Measurements from ENCODE around the gene LTB.

Gene LTB

DNA sequence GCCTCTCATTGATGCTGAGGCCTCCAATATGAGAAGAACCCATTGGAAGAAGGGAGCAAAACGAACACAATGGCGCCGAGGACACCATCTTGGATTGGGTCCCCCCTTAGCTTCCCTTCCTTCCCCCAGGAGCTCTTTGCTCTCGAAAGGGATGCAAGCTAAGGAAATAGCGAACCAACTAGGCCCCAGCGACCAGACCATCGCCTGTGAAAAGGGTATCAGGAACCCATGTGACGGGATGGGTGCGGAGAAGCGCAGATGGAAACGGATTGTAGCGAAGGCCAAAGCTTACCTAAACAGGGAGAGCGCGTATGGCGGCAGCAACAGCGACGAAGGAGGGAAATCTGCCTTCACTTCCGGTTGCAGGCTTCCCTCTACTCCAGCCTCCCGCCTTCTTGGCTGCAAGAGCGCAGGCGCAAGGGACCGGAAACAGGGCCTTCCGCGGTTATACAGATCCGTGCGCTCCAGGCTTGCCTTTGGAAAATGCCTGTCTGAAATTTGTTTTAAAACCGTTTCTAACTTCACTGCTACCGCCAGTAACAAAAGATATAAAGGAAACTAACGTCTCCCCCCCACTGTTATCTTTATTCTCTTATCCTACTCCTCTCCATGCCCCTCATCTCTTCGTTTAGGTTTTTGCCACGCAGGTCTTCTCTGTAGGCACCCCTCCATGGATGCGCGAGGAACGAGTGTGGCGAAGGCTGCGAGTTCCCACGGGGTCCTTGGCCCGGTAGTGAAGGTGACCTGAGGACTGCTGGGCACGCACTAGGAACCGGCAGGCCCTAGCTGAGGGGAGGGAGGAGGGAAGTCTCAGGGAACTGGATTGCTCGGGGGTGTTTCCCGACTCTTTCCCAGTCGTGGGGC, 40.3 kb downstream of the LTB start, which contains the start of gene DDX39B (continued):
- TF ChIP-seq, protein P1, sequence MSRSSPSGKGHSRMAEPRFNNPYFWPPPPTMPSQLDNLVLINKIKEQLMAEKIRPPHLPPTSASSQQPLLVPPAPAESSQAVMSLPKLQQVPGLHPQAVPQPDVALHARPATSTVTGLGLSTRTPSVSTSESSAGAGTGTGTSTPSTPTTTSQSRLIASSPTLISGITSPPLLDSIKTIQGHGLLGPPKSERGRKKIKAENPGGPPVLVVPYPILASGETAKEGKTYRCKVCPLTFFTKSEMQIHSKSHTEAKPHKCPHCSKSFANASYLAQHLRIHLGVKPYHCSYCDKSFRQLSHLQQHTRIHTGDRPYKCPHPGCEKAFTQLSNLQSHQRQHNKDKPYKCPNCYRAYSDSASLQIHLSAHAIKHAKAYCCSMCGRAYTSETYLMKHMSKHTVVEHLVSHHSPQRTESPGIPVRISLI (tag by site-specific recombination; IDR thresholded peaks at IDR 0.05): no peak
- peak; percentile 97 for TF ChIP-seq ZXDB (tag by site-specific recombination; IDR thresholded peaks at IDR 0.05)
- TF ChIP-seq, protein P2, sequence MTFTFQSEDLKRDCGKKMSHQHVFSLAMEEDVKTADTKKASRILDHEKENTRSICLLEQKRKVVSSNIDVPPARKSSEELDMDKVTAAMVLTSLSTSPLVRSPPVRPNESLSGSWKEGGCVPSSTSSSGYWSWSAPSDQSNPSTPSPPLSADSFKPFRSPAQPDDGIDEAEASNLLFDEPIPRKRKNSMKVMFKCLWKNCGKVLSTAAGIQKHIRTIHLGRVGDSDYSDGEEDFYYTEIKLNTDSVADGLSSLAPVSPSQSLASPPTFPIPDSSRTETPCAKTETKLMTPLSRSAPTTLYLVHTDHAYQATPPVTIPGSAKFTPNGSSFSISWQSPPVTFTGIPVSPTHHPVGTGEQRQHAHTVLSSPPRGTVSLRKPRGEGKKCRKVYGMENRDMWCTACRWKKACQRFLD (tag by site-specific recombination; IDR thresholded peaks at IDR 0.05): no peak
- no peak for TF ChIP-seq HOXD13 (CRISPR knock-in tag; IDR thresholded peaks at IDR 0.05; ENCODE audit: borderline replicate concordance)
- TF ChIP-seq ZNF660 (tag by site-specific recombination; IDR thresholded peaks at IDR 0.05): peak; percentile 73
- peak; percentile 21; the same call in 1 of the 2 replicates for TF ChIP-seq REPIN1 (tag by site-specific recombination; IDR thresholded peaks at IDR 0.05; ENCODE audit: low read depth)
- TF ChIP-seq, protein P3, sequence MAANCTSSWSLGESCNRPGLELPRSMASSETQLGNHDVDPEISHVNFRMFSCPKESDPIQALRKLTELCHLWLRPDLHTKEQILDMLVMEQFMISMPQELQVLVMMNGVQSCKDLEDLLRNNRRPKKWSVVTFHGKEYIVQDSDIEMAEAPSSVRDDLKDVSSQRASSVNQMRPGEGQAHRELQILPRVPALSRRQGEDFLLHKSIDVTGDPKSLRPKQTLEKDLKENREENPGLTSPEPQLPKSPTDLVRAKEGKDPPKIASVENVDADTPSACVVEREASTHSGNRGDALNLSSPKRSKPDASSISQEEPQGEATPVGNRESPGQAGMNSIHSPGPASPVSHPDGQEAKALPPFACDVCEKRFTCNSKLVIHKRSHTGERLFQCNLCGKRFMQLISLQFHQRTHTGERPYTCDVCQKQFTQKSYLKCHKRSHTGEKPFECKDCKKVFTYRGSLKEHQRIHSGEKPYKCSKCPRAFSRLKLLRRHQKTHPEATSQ (tag by site-specific recombination; IDR thresholded peaks at IDR 0.05): 0 out of 2 replicates have a peak, but pooled peaks have one; percentile 46
- no peak for TF ChIP-seq KLF7 (tag by site-specific recombination; IDR thresholded peaks at IDR 0.05; ENCODE audit: borderline replicate concordance)
- TF ChIP-seq, protein P4, sequence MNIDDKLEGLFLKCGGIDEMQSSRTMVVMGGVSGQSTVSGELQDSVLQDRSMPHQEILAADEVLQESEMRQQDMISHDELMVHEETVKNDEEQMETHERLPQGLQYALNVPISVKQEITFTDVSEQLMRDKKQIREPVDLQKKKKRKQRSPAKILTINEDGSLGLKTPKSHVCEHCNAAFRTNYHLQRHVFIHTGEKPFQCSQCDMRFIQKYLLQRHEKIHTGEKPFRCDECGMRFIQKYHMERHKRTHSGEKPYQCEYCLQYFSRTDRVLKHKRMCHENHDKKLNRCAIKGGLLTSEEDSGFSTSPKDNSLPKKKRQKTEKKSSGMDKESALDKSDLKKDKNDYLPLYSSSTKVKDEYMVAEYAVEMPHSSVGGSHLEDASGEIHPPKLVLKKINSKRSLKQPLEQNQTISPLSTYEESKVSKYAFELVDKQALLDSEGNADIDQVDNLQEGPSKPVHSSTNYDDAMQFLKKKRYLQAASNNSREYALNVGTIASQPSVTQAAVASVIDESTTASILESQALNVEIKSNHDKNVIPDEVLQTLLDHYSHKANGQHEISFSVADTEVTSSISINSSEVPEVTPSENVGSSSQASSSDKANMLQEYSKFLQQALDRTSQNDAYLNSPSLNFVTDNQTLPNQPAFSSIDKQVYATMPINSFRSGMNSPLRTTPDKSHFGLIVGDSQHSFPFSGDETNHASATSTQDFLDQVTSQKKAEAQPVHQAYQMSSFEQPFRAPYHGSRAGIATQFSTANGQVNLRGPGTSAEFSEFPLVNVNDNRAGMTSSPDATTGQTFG (tag by site-specific recombination; IDR thresholded peaks at IDR 0.05; ENCODE audit: borderline replicate concordance): no peak
- no peak for TF ChIP-seq ZNF214 (tag by site-specific recombination; IDR thresholded peaks at IDR 0.05; ENCODE audit: borderline replicate concordance)
- no peak for TF ChIP-seq ZNF677 (tag by site-specific recombination; IDR thresholded peaks at IDR 0.05)
- TF ChIP-seq ZNF114 (tag by site-specific recombination; IDR thresholded peaks at IDR 0.05): no peak
- TF ChIP-seq ZNF416 (tag by site-specific recombination; IDR thresholded peaks at IDR 0.05): no peak
- TF ChIP-seq ZNF335 (tag by site-specific recombination; conservative IDR thresholded peaks at IDR 0.05): peak; percentile 100
- no peak for TF ChIP-seq ZNF626 (tag by site-specific recombination; IDR thresholded peaks at IDR 0.05)
- TF ChIP-seq, protein P5, sequence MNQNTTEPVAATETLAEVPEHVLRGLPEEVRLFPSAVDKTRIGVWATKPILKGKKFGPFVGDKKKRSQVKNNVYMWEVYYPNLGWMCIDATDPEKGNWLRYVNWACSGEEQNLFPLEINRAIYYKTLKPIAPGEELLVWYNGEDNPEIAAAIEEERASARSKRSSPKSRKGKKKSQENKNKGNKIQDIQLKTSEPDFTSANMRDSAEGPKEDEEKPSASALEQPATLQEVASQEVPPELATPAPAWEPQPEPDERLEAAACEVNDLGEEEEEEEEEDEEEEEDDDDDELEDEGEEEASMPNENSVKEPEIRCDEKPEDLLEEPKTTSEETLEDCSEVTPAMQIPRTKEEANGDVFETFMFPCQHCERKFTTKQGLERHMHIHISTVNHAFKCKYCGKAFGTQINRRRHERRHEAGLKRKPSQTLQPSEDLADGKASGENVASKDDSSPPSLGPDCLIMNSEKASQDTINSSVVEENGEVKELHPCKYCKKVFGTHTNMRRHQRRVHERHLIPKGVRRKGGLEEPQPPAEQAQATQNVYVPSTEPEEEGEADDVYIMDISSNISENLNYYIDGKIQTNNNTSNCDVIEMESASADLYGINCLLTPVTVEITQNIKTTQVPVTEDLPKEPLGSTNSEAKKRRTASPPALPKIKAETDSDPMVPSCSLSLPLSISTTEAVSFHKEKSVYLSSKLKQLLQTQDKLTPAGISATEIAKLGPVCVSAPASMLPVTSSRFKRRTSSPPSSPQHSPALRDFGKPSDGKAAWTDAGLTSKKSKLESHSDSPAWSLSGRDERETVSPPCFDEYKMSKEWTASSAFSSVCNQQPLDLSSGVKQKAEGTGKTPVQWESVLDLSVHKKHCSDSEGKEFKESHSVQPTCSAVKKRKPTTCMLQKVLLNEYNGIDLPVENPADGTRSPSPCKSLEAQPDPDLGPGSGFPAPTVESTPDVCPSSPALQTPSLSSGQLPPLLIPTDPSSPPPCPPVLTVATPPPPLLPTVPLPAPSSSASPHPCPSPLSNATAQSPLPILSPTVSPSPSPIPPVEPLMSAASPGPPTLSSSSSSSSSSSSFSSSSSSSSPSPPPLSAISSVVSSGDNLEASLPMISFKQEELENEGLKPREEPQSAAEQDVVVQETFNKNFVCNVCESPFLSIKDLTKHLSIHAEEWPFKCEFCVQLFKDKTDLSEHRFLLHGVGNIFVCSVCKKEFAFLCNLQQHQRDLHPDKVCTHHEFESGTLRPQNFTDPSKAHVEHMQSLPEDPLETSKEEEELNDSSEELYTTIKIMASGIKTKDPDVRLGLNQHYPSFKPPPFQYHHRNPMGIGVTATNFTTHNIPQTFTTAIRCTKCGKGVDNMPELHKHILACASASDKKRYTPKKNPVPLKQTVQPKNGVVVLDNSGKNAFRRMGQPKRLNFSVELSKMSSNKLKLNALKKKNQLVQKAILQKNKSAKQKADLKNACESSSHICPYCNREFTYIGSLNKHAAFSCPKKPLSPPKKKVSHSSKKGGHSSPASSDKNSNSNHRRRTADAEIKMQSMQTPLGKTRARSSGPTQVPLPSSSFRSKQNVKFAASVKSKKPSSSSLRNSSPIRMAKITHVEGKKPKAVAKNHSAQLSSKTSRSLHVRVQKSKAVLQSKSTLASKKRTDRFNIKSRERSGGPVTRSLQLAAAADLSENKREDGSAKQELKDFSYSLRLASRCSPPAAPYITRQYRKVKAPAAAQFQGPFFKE (tag by site-specific recombination; IDR thresholded peaks at IDR 0.05; ENCODE audit: borderline replicate concordance): no peak
- TF ChIP-seq, protein P6, sequence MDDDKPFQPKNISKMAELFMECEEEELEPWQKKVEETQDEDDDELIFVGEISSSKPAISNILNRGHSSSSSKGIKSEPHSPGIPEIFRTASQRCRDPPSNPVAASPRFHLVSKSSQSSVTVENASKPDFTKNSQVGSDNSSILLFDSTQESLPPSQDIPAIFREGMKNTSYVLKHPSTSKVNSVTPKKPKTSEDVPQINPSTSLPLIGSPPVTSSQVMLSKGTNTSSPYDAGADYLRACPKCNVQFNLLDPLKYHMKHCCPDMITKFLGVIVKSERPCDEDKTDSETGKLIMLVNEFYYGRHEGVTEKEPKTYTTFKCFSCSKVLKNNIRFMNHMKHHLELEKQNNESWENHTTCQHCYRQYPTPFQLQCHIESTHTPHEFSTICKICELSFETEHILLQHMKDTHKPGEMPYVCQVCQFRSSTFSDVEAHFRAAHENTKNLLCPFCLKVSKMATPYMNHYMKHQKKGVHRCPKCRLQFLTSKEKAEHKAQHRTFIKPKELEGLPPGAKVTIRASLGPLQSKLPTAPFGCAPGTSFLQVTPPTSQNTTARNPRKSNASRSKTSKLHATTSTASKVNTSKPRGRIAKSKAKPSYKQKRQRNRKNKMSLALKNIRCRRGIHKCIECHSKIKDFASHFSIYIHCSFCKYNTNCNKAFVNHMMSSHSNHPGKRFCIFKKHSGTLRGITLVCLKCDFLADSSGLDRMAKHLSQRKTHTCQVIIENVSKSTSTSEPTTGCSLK (tag by site-specific recombination; IDR thresholded peaks at IDR 0.05): no peak
- TF ChIP-seq ZNF510 (tag by site-specific recombination; IDR thresholded peaks at IDR 0.05; ENCODE audit: insufficient replicate concordance): no peak
- TF ChIP-seq ZNF561 (tag by site-specific recombination; IDR thresholded peaks at IDR 0.05; ENCODE audit: borderline replicate concordance): 0 out of 2 replicates have a peak, but pooled peaks have one; percentile 63
- TF ChIP-seq, protein P7, sequence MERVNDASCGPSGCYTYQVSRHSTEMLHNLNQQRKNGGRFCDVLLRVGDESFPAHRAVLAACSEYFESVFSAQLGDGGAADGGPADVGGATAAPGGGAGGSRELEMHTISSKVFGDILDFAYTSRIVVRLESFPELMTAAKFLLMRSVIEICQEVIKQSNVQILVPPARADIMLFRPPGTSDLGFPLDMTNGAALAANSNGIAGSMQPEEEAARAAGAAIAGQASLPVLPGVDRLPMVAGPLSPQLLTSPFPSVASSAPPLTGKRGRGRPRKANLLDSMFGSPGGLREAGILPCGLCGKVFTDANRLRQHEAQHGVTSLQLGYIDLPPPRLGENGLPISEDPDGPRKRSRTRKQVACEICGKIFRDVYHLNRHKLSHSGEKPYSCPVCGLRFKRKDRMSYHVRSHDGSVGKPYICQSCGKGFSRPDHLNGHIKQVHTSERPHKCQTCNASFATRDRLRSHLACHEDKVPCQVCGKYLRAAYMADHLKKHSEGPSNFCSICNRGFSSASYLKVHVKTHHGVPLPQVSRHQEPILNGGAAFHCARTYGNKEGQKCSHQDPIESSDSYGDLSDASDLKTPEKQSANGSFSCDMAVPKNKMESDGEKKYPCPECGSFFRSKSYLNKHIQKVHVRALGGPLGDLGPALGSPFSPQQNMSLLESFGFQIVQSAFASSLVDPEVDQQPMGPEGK (tag by site-specific recombination; IDR thresholded peaks at IDR 0.05): no peak
- no peak for TF ChIP-seq ZNF768 (tag by site-specific recombination; IDR thresholded peaks at IDR 0.05)

Measured in HEK293 (cell line).